ENCODE data around the gene TRIM74.
"Not testable (repeated sequence)": the region's sequence is repeated elsewhere in the genome, so short reads cannot be mapped to it uniquely, and the experiment has no call there.

GRCh38 chr7:72990146-72990913 is 21.1 kb upstream of the TRIM74 start:
- not testable (repeated sequence) for TF ChIP-seq POLR2AphosphoS5, POLR2A (IDR thresholded peaks at IDR 0.05; ENCODE audit: low read depth, low read length)
